GM12891 (cell line): ENCODE data around the gene CLTC.

Experiments used
- POLR2A ChIP-seq: IDR thresholded peaks from 2 replicates; pipeline ENCODE4 v1.6.1; 2011; ENCODE audit warnings: low read depth, low read length, control low read depth
- POLR2AphosphoS5 ChIP-seq: IDR thresholded peaks from 2 replicates; pipeline ENCODE4 v1.6.1; 2011; ENCODE audit warnings: low read depth, low read length, control low read depth
- SPI1 ChIP-seq: IDR thresholded peaks from 2 replicates; pipeline ENCODE4 v1.6.1; 2011; ENCODE audit warnings: low read depth, low read length, control low read depth
- TAF1 ChIP-seq: IDR thresholded peaks from 2 replicates; pipeline ENCODE4 v1.6.1; 2011; ENCODE audit warnings: low read depth, low read length, control low read depth

DNA sequence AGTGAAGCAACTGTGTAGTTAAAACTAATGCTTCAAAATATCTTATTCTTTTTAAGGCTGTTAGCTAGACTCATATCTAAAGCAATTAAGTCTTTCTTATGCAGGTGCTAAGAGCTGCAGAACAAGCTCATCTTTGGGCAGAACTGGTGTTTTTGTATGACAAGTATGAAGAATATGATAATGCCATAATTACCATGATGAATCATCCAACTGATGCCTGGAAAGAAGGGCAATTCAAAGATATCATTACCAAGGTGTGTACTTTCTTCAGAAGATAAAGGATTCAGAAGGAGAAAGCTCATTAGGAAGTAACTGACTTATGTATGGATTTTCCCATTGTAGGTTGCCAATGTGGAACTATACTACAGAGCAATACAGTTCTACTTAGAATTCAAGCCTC lies 63.6 kb downstream of the CLTC start:
- no peak for TF ChIP-seq POLR2A
- TF ChIP-seq TAF1, result no peak
- TF ChIP-seq SPI1, result no peak
- no peak for TF ChIP-seq POLR2AphosphoS5
